SH-SY5Y (cell line): ENCODE results near the gene C4orf46.

Experiments
- GATA2 ChIP-seq: IDR thresholded peaks from 2 replicates; pipeline ENCODE4 v1.6.1; 2011; ENCODE audit warnings: mild to moderate bottlenecking, low read depth, low read length
- GATA3 ChIP-seq: IDR thresholded peaks from 2 replicates; pipeline ENCODE4 v1.6.1; 2011; ENCODE audit warnings: low read depth, mild to moderate bottlenecking, low read length, moderate library complexity

DNA sequence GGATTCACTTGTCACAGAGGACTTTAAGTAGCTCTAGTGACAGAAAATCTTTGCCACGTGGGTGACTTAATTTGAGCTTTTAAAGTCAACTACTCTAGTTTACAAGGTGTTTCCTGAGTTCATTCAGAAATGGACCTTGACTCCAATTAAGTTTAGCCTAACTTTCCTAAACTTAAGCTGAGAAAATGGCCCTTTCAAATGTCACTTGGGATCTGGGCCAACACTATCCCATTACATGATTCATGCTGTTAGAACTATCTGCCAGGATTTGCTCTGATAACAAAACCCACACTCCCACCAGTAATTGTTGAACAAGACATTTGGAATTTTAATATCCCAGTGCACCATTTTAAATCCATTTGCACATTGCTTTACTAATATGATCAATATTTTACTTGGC lies 40.8 kb downstream of the C4orf46 start:
- TF ChIP-seq GATA3 (no peak), GATA2 (no peak)
